ENCODE data around the gene TRPT1.

TRPT1 gene

GRCh38 chr11:64230171-64230984 lies 4.4 kb upstream of the TRPT1 start, which contains the start of gene DNAJC4:
TSS of gene DNAJC4 (plus strand) at chr11:64230548. CDS start at chr11:64230855, 307 bp downstream.
- DNase-seq (ENCODE audit: low spot score): peak; percentile 81

DNA sequence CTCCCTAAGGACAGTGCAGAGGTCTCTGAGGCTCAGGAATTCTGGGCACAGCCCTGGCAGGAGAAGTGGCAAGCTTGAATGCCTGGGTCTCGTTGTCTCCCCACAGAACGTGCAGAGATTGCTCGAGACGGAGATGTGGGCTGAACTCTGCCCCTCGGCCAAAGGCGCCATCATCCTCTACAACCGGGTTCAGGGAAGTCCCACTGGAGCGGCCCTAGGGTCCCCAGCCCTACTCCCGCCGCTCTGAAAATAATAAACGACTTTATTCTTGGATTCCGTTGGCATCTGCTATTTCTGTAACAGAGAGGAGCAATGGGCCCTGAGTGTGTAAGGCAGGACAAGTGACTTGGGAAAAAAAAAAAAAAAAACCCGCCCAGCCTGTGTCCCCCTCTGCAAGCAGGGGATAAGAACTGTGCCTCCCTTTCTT lies 3.8 kb upstream of the TRPT1 start:
- no peak for DNase-seq (ENCODE audit: low spot score)

- DNase-seq (ENCODE audit: low spot score): no peak
Measured at GRCh38 chr11:64229090-64229743, 3.2 kb upstream of the TRPT1 start.

GRCh38 chr11:64227405-64227956 lies 1.5 kb upstream of the TRPT1 start:
- DNase-seq (ENCODE audit: low spot score): no peak

DNA sequence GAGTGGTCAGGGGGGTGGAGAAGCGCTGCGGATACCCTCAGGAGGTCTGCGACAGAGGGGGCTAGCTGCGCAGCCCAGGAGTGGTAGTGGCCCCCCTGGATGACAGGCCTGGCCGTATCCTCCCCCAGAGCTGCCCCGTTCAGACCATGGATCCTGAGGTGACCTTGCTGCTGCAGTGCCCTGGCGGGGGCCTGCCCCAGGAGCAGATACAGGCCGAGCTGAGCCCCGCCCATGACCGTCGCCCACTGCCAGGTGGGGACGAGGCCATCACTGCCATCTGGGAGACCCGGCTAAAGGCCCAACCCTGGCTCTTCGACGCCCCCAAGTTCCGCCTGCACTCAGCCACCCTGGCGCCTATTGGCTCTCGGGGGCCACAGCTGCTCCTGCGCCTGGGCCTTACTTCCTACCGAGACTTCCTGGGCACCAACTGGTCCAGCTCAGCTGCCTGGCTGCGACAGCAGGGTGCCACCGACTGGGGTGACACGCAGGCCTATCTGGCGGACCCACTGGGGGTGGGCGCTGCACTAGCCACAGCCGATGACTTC lies 593 bp upstream of the TRPT1 start:
- no peak for DNase-seq (ENCODE audit: low spot score)

DNA sequence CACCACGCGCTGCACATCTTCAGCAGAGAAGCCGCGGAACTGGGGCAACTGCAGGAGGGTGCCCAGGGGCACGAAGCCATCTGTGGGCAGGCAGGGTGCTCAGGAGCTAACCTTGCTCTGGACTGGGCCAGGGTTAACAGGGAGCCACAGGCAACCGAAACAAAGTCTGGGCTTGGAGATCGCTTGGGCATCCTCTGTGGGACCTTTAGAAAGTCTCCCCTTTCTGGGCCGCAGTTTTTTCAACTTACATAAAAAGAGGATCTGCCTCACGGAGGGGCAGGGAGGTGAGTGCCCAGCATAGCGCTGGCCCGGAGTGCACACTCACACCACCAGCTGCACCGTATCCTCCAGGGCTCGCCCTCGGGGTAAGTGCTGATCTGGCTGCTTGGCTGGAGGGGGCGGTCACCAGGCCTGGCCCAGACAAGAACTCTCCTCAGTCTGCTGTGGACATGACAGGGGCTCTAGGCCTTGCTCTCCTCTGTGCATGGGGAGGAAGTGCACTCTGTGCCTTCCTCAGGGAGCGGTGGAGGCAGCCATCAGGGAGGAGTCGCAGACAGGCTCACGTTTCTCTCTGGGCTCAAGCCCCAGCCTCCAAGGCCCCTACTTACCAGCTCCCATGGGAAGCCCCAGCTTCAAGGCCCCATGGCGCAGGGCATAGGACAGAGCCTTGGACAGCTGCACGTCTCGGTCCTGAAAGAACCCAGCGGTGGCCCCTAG lies 937 bp downstream of the TRPT1 start:
- DNase-seq (ENCODE audit: low spot score): no peak

DNA sequence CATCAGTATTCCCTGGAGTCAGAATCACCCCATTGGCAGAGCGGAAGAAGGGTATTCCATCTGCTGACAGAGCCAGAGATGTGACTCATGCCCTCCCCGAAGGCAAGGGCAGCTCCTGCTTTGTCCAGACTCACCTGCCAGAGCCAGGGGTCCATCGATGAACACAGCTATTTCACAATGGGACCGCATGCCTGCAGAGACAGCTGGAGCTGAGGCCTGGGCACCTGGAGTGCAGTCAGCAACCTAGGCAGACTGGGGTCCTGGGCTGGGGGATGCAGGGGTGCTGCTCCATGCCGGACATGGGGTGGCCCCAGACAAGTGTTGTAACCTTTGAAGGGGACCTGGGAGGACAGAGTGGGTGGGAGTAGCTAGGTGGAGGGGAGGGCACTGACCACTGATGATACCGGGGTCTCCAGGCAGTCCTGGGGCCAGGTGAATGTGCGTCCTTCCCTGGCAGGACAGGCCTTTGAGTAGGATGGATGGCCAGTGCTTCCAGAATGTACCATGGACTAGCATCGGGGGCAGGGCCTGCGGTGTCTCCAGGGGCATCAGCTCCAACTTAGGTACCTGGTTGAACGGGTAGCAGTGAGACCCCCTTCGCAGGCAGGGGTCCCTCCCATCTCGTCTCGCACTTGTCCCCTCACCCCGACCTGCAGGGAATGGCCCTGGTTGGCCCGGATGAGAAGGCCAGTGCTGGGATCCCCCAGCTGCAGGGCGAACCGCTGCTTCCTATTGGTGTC lies 1.7 kb downstream of the TRPT1 start:
- no peak for DNase-seq (ENCODE audit: low spot score)

DNA sequence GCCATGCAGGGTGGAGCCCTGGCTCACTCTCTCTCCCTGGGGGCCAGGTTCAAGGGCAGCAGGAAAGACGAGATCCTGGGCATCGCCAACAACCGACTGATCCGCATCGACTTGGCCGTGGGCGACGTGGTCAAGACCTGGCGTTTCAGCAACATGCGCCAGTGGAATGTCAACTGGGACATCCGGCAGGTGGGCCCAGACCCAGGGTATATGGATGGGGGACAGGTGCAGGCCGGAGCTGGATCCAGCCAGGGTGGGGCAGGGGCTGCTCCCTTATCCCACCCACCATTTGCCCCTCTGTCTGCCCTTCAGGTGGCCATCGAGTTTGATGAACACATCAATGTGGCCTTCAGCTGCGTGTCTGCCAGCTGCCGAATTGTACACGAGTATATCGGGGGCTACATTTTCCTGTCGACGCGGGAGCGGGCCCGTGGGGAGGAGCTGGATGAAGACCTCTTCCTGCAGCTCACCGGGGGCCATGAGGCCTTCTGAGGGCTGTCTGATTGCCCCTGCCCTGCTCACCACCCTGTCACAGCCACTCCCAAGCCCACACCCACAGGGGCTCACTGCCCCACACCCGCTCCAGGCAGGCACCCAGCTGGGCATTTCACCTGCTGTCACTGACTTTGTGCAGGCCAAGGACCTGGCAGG lies 2.9 kb downstream of the TRPT1 start:
- no peak for DNase-seq (ENCODE audit: low spot score)

- DNase-seq (ENCODE audit: low spot score): no peak
Measured at GRCh38 chr11:64222651-64223000, 3.4 kb downstream of the TRPT1 start.

DNA sequence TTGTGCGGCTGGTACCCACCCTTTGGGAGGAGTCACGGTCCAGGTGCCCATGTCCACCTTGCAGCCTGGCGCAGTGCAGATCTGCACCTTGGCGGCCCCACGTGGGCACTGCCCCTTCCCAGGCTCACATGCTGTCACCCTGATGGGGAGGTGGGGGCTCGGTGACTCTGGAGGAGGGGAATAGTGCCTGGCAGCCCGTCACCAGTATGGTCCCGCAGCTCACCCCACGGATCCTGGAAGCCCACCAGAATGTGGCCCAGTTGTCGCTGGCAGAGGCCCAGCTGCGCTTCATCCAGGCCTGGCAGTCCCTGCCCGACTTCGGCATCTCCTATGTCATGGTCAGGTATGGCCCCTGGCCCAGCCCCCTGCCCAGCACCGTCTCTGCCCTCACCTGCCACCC lies 5.2 kb downstream of the TRPT1 start:
- no peak for DNase-seq (ENCODE audit: low spot score)

DNA sequence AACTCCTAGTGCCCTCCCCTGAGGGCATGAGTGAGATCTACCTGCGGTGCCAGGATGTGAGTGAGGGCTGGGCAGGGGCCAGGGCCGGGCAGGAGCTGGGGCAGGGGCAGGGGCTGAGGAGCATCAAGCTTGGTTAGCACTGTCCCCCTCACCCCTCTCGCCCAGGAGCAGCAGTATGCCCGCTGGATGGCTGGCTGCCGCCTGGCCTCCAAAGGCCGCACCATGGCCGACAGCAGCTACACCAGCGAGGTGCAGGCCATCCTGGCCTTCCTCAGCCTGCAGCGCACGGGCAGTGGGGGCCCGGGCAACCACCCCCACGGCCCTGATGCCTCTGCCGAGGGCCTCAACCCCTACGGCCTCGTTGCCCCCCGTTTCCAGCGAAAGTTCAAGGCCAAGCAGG lies 5.7 kb downstream of the TRPT1 start:
- DNase-seq (ENCODE audit: low spot score): no peak

- no peak for DNase-seq (ENCODE audit: low spot score)
Measured at GRCh38 chr11:64219755-64220154, 6.2 kb downstream of the TRPT1 start.

- no peak for DNase-seq (ENCODE audit: low spot score)
Measured at GRCh38 chr11:64219354-64219684, 6.7 kb downstream of the TRPT1 start.

GRCh38 chr11:64218628-64219353 lies 7.2 kb downstream of the TRPT1 start:
- no peak for DNase-seq (ENCODE audit: low spot score)

- no peak for DNase-seq (ENCODE audit: low spot score)
Measured at GRCh38 chr11:64216879-64217278, 9.1 kb downstream of the TRPT1 start.

DNA sequence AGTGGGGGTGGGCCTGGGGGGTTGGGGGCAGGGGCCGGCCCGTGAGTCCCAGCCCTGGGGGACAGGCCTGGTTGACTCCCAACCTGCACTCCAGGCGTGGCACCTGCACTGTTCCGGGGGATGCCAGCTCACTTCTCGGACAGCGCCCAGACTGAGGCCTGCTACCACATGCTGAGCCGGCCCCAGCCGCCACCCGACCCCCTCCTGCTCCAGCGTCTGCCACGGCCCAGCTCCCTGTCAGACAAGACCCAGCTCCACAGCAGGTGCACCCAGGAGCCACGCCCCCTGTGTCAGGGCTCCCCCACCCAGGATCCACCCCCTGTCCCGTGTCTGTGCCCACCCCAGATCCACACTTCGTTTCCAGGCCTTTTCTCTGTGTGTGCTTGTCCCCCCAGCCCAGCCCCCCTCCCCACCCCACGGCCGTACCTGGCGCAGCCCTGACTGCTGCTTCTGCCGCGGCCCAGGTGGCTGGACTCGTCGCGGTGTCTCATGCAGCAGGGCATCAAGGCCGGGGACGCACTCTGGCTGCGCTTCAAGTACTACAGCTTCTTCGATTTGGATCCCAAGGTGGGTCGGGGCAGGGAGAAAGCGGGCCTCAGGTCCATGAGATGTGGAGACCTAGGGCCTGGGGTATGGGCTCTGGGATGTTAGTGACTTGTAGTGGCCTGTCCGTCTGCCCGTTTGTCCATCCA lies 14.7 kb downstream of the TRPT1 start:
- DNase-seq (ENCODE audit: low spot score): no peak

GRCh38 chr11:64210301-64211020 lies 15.5 kb downstream of the TRPT1 start:
- no peak for DNase-seq (ENCODE audit: low spot score)

- DNase-seq (ENCODE audit: low spot score): no peak
Measured at GRCh38 chr11:64209563-64209843, 16.5 kb downstream of the TRPT1 start.

- DNase-seq (ENCODE audit: low spot score): no peak
Measured at GRCh38 chr11:64208796-64209562, 17.0 kb downstream of the TRPT1 start.

All from HuH-7 (cell line).